Uterus (tissue), 2 donors: Measurements from ENCODE around the gene PPP4R1.

Experiments
- CTCF ChIP-seq, 4 experiments: fragments of 200-600 bp in 2 of 4; fragments of 450-650 bp in 2 of 4; sonication (generic) in 2 of 4; IDR thresholded peaks; one replicate each; pipeline ENCODE4 v1.5.1; 2016 to 2019; ENCODE audit warnings: antibody characterized with exemption in 4 of 4, mild to moderate bottlenecking in 2 of 4, moderate library complexity in 1 of 4
- POLR2A ChIP-seq, 2 donors: fragments of 450-650 bp; IDR thresholded peaks; one replicate each; pipeline ENCODE4 v1.6.1; 2016; ENCODE audit warnings: antibody characterized with exemption in 2 of 2, mild to moderate bottlenecking in 1 of 2, moderate library complexity in 1 of 2

- TF ChIP-seq CTCF (IDR thresholded peaks at IDR 0.05) (no peak), POLR2A (IDR thresholded peaks at IDR 0.05) (no peak)
Measured at GRCh38 chr18:9521770-9522169, 92.6 kb downstream of the PPP4R1 start.
